ENCODE data around the gene RCBTB1.

- TF ChIP-seq CTCF (IDR thresholded peaks at IDR 0.05) = no peak
- TF ChIP-seq POLR2A (IDR thresholded peaks at IDR 0.05) = no peak
- no peak for TF ChIP-seq POLR2AphosphoS5 (IDR thresholded peaks at IDR 0.05)
- TF ChIP-seq EP300 (IDR thresholded peaks at IDR 0.05) = no peak
Observed at GRCh38 chr13:49533011-49533410, 52.3 kb downstream of the RCBTB1 start.

Measured in upper lobe of left lung (tissue), 4 donors.